Activated T-helper 1 cell treated with anti-CD3 and anti-CD28 coated beads, Interleukin-2, amount 50 U/mL, for 16 hours (primary cell): ENCODE data around the gene DOP1A.

Source experiments
- DNase-seq, 2 donors: peaks; one replicate each; pipeline ENCODE4 v3.0.0-alpha.2; 2020; ENCODE audit warnings: low read depth in 1 of 2, low spot score in 1 of 2

DOP1A gene

GRCh38 chr6:83071023-83071422 lies 3.6 kb downstream of the DOP1A start:
- DNase-seq: no peak

GRCh38 chr6:83071707-83072106 lies 4.2 kb downstream of the DOP1A start:
- DNase-seq: no peak

DNA sequence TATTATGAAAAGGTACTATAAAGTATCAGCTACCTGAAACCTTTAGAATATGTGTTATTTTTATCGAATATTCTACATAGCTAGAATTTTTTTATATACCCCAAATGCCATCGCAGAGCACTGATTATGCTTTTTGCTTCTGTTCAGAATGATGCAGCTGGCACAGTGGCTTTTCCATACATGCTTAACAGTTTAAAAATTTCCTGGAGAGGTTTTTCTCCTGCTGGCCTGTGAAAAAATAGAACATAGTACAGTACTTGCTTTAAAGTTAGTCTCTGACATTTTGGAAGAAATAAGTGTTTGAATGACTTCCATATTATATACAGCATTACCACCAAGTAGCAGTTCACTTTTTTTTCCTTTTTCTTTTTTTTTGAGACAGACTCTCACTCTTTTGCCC lies 5.3 kb downstream of the DOP1A start:
- no peak for DNase-seq

- DNase-seq: no peak
Measured at GRCh38 chr6:83073615-83074014, 6.1 kb downstream of the DOP1A start.

DNA sequence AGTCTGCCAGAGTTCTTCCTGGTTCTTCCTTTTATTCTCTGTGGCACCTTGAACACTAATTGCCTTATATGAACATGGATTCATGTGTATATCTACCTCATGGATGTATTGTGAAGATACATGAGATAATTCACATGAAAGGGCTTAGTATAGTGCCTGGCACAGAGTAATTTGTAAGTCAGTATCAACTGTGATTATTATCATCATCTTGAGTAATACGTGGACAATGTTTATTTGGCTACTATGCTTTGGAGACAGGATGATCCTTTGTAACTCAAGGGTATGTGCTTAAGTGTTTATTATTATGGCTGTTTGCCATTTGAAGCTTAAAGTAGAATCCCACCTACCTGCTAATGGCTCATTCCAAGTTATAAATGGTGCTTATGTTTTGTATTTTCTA lies 16.0 kb downstream of the DOP1A start:
- no peak for DNase-seq

DNA sequence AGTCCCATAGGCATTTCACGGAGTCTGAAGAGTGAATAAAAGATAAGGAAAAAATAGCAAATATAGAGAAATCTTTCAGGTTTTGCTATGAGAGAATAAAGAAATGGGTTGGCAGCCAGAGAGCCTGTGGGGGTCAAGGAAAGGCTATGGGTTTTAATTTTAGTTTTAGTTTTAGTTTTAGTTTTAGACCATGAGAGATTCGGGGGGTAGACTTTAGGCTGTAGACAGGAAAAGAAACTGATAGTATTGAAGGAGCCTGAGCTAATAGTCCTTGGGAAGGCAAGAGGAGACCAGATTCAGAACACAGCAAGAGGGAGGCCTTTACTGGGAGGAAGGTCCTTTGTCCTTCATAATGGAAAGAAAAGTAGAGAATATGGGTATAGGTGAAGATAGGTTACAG lies 19.3 kb downstream of the DOP1A start:
- DNase-seq: no peak

DNA sequence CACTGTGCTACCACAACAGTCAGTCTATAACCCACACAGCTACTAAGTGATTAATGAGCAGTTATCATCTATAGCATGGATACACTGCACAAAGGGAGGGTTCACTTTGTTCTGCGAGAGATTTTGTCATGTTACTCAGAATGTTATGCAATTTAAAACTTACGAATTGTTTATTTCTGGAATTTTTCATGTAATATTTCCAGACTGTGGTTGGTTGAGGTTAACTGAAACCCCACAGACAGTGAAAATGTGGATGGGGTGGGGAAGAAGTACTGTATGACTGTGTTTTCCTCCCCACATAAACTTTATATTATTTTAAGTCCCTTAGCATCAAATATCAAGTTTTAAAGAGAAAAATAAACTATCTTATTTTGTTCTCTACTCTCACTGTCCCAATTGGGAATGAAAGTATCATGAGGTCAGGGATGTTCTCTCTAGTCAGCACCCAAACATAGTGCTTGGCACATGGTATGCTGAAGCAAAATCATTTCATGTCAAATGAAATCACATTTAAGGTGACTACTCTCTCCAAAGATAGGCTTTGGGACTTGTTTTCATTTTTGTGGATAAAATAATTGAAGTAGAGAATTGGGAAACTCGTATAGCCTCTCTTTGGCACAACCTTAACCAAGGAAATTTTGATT lies 25.4 kb downstream of the DOP1A start:
- no peak for DNase-seq

DNA sequence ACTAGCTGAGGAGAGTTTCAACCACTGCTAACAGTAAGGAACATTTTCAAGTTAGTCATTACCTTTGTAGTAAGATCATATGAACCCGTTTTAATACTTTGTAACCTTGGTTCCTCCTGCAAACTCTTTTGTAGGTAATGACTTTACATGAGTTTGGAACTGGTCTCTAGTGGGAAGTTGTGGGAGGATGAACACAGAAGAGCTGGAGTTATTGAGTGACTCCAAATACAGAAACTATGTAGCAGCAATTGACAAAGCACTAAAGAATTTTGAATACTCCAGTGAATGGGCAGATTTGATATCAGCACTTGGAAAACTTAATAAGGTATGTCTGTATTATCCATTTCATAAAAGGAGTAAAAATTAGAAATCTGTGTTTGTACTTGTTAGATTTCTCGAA lies 29.3 kb downstream of the DOP1A start:
- no peak for DNase-seq

DNA sequence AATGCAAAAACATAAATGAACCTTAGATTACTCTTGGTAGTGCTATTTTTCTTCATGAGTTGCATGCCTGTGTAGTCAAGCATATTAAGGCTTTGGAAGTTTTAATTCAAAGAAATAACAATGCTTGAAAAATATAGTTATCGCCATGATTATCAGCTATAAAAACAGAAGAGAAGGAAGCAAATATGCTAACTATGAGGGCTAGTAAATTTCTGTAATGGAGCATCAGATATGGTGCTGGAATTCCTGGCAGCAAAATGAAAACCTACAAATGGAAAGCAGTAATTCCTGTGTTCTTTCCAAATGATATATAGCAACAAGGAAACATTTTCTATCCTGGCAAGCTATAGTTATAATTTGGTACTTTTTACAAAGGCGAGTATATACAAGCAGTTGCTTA lies 29.7 kb downstream of the DOP1A start:
- no peak for DNase-seq

DNA sequence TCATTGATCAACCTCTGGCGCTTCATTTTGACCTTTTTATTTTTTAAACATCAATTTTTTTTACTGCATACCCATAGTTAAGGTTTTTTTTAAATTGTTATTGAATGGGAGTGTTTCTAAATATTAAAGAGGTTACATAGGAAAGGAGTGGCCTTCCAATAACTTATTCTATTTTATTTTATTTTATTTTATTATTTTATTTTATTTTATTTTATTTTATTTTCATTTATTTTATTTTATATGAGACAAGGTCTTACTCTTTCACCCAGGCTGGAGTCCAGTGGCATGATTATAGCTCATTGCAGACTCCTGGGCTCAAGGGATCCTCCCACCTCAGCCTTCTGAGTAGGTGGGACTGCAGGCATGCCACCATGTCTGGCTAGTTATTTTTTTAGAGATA lies 30.2 kb downstream of the DOP1A start:
- no peak for DNase-seq

GRCh38 chr6:83098589-83098988 lies 31.1 kb downstream of the DOP1A start:
- no peak for DNase-seq

GRCh38 chr6:83108378-83108777 lies 40.9 kb downstream of the DOP1A start:
- no peak for DNase-seq

- DNase-seq: no peak
Measured at GRCh38 chr6:83113258-83113657, 45.8 kb downstream of the DOP1A start.

DNA sequence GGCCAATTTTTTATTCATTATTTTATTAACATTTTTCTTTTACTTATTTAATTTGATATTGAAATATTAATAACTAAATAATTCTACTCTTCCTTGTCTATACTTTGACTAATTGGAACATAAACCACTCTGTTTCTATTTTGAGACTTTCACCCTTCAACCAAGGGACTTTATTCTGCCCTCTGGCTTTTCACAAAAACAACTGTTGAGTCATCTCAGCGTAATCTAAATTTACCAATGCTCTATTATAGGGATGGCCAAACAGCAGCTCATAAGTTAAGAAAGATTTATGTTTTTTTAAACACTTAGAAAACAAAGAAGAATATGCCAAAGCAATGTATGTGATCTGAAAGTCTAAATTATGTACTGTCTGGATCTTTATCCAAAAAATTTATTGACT lies 46.7 kb downstream of the DOP1A start:
- no peak for DNase-seq

- no peak for DNase-seq
Measured at GRCh38 chr6:83117802-83118201, 50.3 kb downstream of the DOP1A start.

GRCh38 chr6:83119742-83120300 lies 52.4 kb downstream of the DOP1A start:
- DNase-seq: no peak

DNA sequence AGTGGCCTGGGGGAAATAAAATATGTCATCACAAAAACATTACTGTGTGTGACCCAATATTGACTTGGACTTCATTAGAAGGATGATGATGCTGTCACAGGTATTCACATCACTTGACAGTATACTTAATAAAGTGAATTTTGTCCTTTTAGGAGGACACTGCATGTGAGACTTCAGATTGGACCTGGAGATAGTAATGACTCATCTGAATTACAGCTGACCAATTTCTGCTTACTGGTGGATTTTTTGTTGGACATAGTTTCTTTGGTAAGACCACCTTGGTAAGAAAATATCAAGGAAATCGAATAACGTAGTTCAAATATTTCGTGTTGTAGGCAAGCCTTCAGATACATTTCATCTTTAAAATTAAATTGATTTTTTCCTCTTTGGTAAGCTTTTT lies 57.1 kb downstream of the DOP1A start:
- no peak for DNase-seq

DNA sequence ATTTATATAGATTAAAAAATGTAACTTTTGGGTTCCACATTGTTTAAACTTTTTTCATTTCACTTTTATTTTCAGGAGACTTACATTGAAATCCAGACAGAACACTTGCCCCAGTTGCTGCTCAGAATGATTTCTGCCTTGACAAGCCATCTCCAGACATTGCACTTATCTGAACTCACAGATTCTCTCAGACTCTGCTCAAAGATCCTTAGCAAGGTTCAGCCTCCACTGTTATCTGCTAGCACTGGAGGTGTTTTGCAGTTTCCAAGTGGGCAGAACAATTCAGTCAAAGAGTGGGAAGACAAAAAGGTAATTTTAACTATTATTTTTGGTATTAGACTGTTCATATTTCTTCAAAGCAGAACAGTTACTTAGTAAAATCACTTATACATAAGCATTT lies 58.0 kb downstream of the DOP1A start:
- no peak for DNase-seq

DNA sequence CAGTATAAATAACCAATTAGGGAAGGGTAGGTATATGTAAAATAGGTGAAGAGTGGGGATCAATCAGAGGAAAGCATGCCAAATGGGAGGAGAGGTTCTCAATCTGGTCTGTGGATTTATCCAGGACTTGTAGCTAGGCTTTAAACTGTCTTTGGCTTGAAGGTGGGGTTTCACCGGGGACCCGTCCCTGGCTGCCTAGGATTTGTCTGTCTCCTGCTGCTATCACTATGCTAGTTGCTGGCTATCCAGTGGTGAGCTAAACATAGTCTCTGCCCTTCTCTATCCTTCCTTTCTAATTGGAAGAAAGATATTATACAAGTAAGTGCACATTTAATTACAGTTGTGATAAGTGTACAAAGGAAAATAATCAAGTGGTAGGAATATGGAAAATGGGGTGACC lies 58.8 kb downstream of the DOP1A start:
- no peak for DNase-seq

DNA sequence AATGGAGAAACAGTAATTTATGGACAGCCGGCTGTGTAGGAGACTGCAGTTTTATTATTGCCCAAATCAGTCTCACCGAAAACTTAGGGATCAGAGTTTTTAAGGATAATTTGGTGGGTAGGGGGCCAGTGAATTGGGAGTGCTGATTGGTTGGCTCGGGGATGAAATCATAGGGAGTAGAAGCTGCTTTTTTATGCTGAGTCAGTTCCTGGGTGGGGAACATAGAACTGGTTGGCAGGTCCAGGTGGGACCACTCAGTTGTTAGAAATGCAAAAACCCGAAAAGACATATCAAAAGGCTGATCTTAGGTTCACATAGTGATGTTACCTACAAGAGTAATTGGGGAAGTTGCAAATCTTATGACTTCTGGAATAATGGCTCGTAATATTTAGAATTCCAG lies 59.3 kb downstream of the DOP1A start:
- no peak for DNase-seq

DNA sequence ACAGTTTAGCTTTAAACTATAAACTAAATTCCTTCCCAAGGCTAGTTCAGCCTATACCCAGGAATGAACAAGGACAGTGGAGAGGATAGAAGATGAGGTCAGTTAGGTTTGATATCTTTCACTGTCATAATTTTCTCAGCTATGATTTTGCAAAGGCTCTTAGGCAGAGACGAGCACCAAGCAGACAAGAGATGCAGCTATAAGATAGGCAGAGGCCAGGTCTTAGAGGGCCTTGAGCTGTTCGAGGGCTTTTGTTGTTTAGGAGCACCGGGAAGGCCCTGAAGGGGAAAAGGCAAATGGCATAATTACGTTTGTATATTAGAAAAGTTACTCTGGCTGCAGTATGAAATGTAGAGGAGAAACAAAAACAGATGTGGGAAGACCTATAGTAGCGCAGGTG lies 59.8 kb downstream of the DOP1A start:
- DNase-seq: no peak

DNA sequence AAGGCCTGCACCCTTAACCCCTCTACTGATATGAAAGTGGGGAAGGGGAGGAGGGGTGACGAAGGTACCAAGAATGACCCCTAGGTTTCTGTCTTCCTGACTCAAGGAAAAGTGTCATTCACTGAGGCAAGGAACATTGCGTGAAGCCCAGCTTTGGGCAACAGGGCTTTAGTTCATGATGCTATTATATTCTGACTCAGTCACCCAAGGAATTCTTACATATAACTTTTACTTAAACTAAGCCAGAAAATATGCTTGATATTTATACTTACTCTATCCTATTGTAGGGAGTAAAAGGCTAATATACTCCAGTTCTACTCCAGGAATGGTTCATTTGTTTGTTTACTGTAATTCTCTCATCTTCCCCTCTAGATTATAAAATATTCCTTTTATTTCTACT lies 60.5 kb downstream of the DOP1A start:
- DNase-seq: no peak

GRCh38 chr6:83132121-83132520 lies 64.7 kb downstream of the DOP1A start:
- DNase-seq: no peak
